Transverse colon (tissue), 4 donors: ENCODE measurements around the gene FBL. TPM values are rescaled to one million over a fixed set of nuclear protein-coding genes. Genes with fewer than 3 reads are reported as not detected.
"Not testable (repeated sequence)": the region's sequence is repeated elsewhere in the genome, so short reads cannot be mapped to it uniquely, and the experiment has no call there.

ENCODE experiments used
- DNase-seq: peaks from one replicate; pipeline ENCODE4 v3.0.0-alpha.2; 2019
- H3K27ac ChIP-seq, 4 donors: fragments of 200-600 bp; sonication (generic); 2 replicates each; pipeline ENCODE4 v1.5.1; 2016 to 2018; ENCODE audit warnings: inconsistent platforms in 4 of 4
- H3K27me3 ChIP-seq: fragments of 200-600 bp; sonication (generic); 2 replicates; pipeline ENCODE4 v1.5.1; 2017; ENCODE audit warnings: inconsistent platforms
- H3K36me3 ChIP-seq, 4 donors: fragments of 200-600 bp; sonication (generic); 2 replicates each; pipeline ENCODE4 v1.5.1; 2017 to 2019; ENCODE audit warnings: inconsistent platforms in 4 of 4
- H3K4me1 ChIP-seq, 4 donors: fragments of 200-600 bp; sonication (generic); 2 replicates each; pipeline ENCODE4 v1.5.1; 2017 to 2020; ENCODE audit warnings: inconsistent platforms in 4 of 4
- H3K4me3 ChIP-seq, 4 donors: fragments of 200-600 bp; sonication (generic); 1 replicate in 1 of 4; 2 replicates in 3 of 4; pipeline versions ENCODE4 v1.5.1 to v1.6.1; 2017 to 2019; ENCODE audit warnings: inconsistent platforms in 4 of 4
- H3K9me3 ChIP-seq, 2 donors: fragments of 200-600 bp; sonication (generic); 2 replicates each; pipeline ENCODE4 v1.5.1; 2017 to 2019; ENCODE audit warnings: inconsistent platforms in 2 of 2
- EP300 ChIP-seq: sonication (generic); formaldehyde crosslinking; IDR thresholded peaks from one replicate; pipeline ENCODE4 v1.6.1; 2017; ENCODE audit warnings: antibody characterized with exemption, low read depth
- POLR2A ChIP-seq: fragments of 450-650 bp; IDR thresholded peaks from one replicate; pipeline ENCODE4 v1.6.1; 2016; ENCODE audit warnings: antibody characterized with exemption, mild to moderate bottlenecking, moderate library complexity
- POLR2AphosphoS5 ChIP-seq, 3 donors: sonication (generic); formaldehyde crosslinking; IDR thresholded peaks; one replicate each; pipeline ENCODE4 v1.6.1; 2016; ENCODE audit warnings: antibody characterized with exemption in 3 of 3
- WGBS, 2 donors: methylation state at CpG; one replicate each; pipeline ENCODE4 v1.1.5; 2018; ENCODE audit warnings: low coverage in 1 of 2; 5-methylcytosine and 5-hydroxymethylcytosine counted together
- in situ Hi-C, 4 donors: fragments of 200-750 bp; cut with MboI; loops; one replicate each; pipeline versions ENCODE4 v1.15.0 to v1.15.1; 2017; ENCODE audit warnings: low sequenced_read_pairs in 3 of 4, low pct_ligation_motif_present in 1 of 4, low pct_unique_long_range_greater_than_20kb in 1 of 4
- intact Hi-C: fragments of 100-400 bp; cut with DNase I; formaldehyde crosslinking; loops from one replicate; pipeline ENCODE4 v1.15.1; 2023; ENCODE audit warnings: low total_unique reads
- total RNA-seq, 4 donors: library from RNA; depleted of rRNA; stranded (reverse); fragments of >200 nt; gene quantifications; one replicate each; pipeline ENCODE4 v1.1.0, GENCODE V29; 2016
- TF ChIP-seq, protein P1 (sequence below), 5 experiments: fragments of 200-600 bp in 3 of 5; fragments of 450-650 bp in 2 of 5; sonication (generic) in 3 of 5; IDR thresholded peaks; 1 replicate in 2 of 5; 2 replicates in 3 of 5; pipeline ENCODE4 v1.5.1; 2016 to 2017; ENCODE audit warnings: antibody characterized with exemption in 5 of 5, inconsistent platforms in 3 of 5, mild to moderate bottlenecking in 2 of 5, moderate library complexity in 1 of 5

Gene FBL
- total RNA-seq, 4 donors from 2014 or later: 20.6 to 107 (median 62.6) TPM

DNA sequence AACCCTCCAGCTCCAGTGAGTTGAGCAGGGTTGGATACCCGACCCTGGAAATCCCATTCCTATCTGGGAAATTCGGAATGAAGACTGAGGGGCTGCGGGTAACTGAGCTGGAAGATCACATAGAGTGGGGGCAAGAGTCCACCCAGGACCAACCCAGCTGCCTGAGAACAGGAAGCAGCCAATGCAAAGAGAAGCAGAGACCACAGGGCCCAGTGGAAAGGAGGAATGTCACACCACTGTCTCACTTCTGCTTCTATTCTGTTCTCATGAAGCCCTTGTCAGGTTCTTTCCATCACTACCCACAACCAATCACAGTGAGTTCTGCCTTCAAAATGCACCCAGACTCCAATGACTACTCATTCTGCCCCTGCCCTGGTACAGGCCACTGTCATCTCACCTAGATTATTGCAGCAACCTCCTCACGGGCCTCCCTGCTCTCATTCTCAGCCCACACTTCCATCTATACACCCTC lies 27.5 kb downstream of the FBL start:
- in situ Hi-C loops (no loop called here), intact Hi-C loops (no loop called here)
- Histone ChIP-seq H3K4me1 (peaks cover 2 to 5% (median 2%) of the 10 kb centered on the region in 4 donors), H3K27ac (no peak overlapping the region), H3K27me3 (no peaks in the 10 kb centered on the region), H3K9me3 (no peaks in the 10 kb centered on the region), H3K36me3 (no peaks in the 10 kb centered on the region), H3K4me3 (no peak overlapping the region)
- TF ChIP-seq POLR2AphosphoS5 (IDR thresholded peaks at IDR 0.05): no peak
- TF ChIP-seq, protein P1, sequence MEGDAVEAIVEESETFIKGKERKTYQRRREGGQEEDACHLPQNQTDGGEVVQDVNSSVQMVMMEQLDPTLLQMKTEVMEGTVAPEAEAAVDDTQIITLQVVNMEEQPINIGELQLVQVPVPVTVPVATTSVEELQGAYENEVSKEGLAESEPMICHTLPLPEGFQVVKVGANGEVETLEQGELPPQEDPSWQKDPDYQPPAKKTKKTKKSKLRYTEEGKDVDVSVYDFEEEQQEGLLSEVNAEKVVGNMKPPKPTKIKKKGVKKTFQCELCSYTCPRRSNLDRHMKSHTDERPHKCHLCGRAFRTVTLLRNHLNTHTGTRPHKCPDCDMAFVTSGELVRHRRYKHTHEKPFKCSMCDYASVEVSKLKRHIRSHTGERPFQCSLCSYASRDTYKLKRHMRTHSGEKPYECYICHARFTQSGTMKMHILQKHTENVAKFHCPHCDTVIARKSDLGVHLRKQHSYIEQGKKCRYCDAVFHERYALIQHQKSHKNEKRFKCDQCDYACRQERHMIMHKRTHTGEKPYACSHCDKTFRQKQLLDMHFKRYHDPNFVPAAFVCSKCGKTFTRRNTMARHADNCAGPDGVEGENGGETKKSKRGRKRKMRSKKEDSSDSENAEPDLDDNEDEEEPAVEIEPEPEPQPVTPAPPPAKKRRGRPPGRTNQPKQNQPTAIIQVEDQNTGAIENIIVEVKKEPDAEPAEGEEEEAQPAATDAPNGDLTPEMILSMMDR (IDR thresholded peaks at IDR 0.05): no peak
- no peak for TF ChIP-seq POLR2A
- no peak for TF ChIP-seq EP300
- no peak for DNase-seq
- WGBS, 2 donors: 91% methylated on average over 4 of the region's 4 CpGs; no CpG with 5 or more reads in 1 of the 2 donors

DNA sequence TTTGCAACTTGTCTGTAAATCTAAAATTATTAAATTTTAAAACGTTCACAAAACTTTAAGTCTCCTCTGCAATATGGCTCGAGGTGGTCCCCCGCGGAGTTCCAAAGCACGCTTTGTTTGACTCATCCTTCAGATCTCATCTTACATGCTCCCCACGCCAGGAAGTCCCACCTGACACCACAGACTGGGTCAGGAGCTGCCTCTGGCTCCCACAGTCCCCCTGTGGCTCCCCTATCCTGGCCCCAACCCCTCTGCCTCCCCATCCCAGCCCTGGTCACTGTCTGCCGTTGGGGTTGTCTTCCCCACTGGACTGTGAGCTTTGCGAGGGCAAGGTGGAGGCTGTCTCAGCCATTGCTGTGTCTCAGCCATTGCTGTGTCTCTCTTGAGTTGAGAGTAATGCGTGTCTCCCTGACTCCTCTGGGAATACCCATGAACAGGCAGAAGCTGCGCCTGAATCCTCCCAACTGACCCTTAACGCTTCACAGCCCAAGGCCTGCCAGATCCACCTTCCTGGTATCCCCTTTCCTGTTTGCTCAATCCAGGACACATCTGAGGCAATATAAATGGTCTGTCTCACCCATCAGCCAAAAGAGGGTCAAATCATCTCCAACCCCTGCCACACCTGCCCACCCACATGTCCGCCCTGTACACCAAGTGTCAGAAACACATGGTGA lies 28.2 kb downstream of the FBL start:
- no peak for TF ChIP-seq POLR2AphosphoS5 (IDR thresholded peaks at IDR 0.05)
- no peak for TF ChIP-seq EP300
- TF ChIP-seq, protein P1 (IDR thresholded peaks at IDR 0.05): no peak
- TF ChIP-seq POLR2A: no peak
- in situ Hi-C loops: no loop called here
- no peaks in the 10 kb centered on the region for H3K36me3 ChIP-seq
- H3K27ac ChIP-seq: no peak overlapping the region
- intact Hi-C loops: no loop called here
- H3K9me3 ChIP-seq: no peaks in the 10 kb centered on the region
- H3K27me3 ChIP-seq: no peaks in the 10 kb centered on the region
- no peaks in the 10 kb centered on the region for H3K4me1 ChIP-seq
- DNase-seq: no peak
- no peak overlapping the region for H3K4me3 ChIP-seq
- 85 to 90% methylated on average over 6 to 12 of the region's 12 CpGs for WGBS, 2 donors

DNA sequence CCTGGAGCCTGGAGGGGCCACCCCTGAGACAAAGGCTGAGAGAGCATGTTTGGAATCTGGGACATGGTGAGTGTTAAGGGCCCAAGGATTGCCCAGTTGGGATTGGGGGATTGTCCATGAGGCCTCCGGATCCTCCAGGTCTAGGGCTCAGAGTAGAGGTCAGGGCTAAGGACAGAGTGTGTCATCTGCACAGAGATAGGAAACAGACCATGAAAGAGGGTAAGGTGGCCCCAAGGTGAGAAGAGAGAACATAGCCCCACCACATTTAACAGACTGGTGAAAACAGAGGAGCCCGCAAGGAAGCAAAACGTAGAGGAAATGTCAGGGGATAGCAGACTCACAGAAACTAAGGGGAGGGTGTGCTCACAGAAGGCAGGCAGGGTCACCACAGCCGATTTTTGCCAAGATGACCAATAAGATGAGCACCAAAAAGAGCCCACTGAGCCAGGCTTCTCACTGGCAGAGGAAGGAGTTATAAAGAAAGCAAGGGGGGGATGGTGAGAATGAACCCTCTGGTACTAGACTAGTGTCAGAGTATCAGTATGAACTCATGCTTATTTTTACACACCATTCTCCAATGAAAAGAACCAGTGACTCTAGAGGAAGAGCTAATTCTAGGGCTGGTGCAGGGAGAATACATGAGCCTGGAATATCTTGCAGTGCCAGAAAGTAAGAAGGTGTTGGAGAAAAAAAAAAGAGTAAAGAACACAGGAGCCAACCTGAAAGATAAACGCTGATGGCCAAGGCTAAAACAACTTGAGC lies 29.7 kb downstream of the FBL start:
- Histone ChIP-seq H3K4me1 (no peaks in the 10 kb centered on the region), H3K36me3 (no peaks in the 10 kb centered on the region), H3K4me3 (no peak overlapping the region), H3K27ac (no peak overlapping the region), H3K27me3 (no peaks in the 10 kb centered on the region), H3K9me3 (no peaks in the 10 kb centered on the region)
- intact Hi-C loops (no loop called here), in situ Hi-C loops (no loop called here)
- WGBS, 2 donors: 85 to 89% methylated on average over 4 to 5 of the region's 5 CpGs
- DNase-seq: no peak
- TF ChIP-seq EP300 (no peak), POLR2A (no peak), POLR2AphosphoS5 (IDR thresholded peaks at IDR 0.05) (no peak)
- TF ChIP-seq, protein P1 (IDR thresholded peaks at IDR 0.05): no peak

DNA sequence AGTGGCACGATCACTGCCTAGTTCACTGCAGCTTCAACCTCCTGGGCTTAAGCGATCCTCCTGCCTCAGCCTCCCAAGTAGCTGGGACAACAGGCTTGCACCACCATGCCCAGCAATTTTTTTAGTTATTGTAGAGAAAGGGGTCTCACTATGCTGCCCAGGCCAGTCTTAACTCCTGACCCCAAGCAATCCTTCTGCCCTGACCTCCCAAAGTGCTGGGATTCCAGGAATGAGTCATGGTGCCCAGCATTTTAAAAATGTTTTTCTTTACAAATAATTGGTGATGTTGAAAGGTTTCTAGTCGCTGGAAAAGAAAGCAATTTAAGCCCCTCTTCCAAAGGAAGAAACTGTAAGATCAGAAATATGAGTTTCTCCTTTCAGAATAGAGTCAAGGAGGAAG lies 31.6 kb downstream of the FBL start:
- 80 to 90% methylated on average over 3 of the region's 3 CpGs for WGBS, 2 donors
- H3K36me3 ChIP-seq: no peaks in the 10 kb centered on the region
- no peaks in the 10 kb centered on the region for H3K27me3 ChIP-seq
- H3K27ac ChIP-seq: no peak overlapping the region
- no peaks in the 10 kb centered on the region for H3K9me3 ChIP-seq
- no peaks in the 10 kb centered on the region for H3K4me1 ChIP-seq
- no peak overlapping the region for H3K4me3 ChIP-seq
- in situ Hi-C loops (no loop called here), intact Hi-C loops (no loop called here)
- no peak for TF ChIP-seq EP300
- no peak for TF ChIP-seq POLR2AphosphoS5 (IDR thresholded peaks at IDR 0.05)
- TF ChIP-seq, protein P1 (IDR thresholded peaks at IDR 0.05): no peak
- no peak for TF ChIP-seq POLR2A
- no peak for DNase-seq

DNA sequence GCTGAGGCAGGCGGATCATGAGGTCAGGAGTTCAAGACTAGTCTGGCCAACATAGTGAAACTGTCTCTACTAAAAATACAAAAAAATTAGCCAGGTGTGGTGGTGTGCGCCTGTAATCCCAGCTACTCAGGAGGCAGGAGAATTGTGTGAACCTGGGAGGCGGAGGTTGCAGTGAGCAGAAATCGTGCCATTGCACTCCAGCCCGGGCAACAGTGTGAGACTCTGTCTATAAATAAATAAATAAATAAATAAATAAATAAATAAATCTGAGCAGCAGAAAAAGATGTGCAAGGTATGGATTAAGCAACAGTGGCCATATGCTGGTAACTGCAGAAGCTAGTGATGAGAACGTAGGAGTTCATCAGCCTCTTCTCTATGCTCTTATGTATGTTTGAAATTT lies 32.1 kb downstream of the FBL start:
- WGBS, 2 donors: 86 to 94% methylated on average over 1 to 6 of the region's 6 CpGs
- H3K4me1 ChIP-seq, intact Hi-C loops, H3K27me3 ChIP-seq, H3K4me3 ChIP-seq, H3K27ac ChIP-seq, DNase-seq, H3K9me3 ChIP-seq, H3K36me3 ChIP-seq, in situ Hi-C loops: not testable (repeated sequence)
